ENCODE measurements around the gene ZNF66. TPM values are rescaled to one million over a fixed set of nuclear protein-coding genes. Genes with fewer than 3 reads are reported as not detected.

Gene ZNF66
- total RNA-seq = 0.59 and 2.5 TPM in 2 replicates

DNA sequence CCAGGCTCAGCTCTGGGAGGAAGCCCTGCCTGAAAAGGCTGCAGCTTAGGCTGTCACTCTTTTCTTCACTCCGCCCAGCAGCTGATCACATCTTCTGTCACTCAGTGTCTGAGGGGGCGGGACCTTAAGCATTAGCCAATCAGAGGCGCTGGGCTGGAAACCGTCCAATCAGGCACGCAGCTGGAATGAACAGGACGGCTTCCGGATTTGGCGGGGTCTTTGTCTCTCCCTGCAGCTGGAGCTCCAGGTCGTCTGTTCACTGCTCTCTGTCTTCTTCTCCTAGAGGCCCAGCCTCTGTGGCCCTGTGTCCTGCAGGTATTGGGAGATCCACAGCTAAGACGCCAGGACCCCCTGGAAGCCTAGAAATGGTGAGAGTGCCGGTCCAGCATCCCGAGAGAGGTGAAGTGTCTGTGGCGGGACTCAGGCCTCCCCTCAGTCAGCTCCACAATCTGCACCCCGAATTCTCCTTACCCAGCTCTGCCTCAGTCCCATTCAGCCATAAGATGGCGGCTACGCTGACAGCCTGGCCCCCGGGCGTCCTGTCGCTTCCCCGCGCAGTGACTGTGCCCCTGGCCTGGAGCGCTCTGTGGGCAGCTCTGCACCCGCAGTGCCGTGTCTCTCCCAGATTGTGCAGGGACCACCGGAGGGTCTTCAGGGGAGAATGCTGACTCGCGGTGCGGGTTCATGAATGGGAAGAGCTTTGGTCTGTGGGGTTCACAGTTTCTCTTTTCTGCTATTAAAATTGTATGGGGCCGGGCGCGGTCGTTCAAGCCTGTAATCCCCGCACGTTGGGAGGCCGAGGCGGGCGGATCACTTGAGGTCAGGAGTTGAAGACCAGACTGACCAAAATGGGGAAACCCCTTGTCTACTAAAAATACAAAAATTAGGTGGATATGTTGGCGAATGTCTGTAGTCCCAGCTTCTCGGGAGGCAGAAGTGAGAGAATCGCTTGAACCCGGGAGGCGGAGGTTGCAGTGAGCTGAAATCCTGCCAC, at the start of gene ZNF66:
Gene ZNF66 (plus strand): TSS at position 222 of the 994 bp plus-strand sequence. CDS start 144 bp downstream, at position 366.

Other genes with a start within 250 kb of the ZNF66 start
- 4.9 and 5.0 TPM in 2 replicates for gene ZNF737, start 210.5 kb upstream of the ZNF66 start, total RNA-seq
- gene ZNF626, start 114.7 kb upstream of the ZNF66 start, total RNA-seq = 2.8 and 4.0 TPM in 2 replicates
- gene ZNF85, start 146.9 kb downstream of the ZNF66 start, total RNA-seq = 5.9 and 6.7 TPM in 2 replicates
- 2.9 and 5.9 TPM in 2 replicates for gene ZNF430, start 244.4 kb downstream of the ZNF66 start, total RNA-seq